H1 (cell line): ENCODE data around the gene GLIPR2. TPM values are rescaled to one million over a fixed set of nuclear protein-coding genes. Genes with fewer than 3 reads are reported as not detected.
A peak's percentile ranks its signal among the peaks of the same experiment; 100 is the strongest.

Source experiments
- CTCF ChIA-PET: fragments of 300-600 bp; sonication (Branson Sonifier 250); formaldehyde crosslinking; loops from one replicate; lab custom pipeline; 2021; ENCODE audit not compliant: partially characterized antibody; lab: Charles Lee
- POLR2A ChIA-PET: fragments of 300-600 bp; sonication (Branson Sonifier 250); formaldehyde crosslinking; loops from one replicate; lab custom pipeline; 2021; ENCODE audit warnings: inconsistent platforms; ENCODE audit not compliant: partially characterized antibody; lab: Charles Lee
- DNase-seq, 2 experiments: peaks; one replicate each; pipeline versions ENCODE4 v3.0.0 to v3.0.0-alpha.2; 2010 to 2022; ENCODE audit warnings: low spot score in 2 of 2, low read depth in 1 of 2, mixed read lengths in 1 of 2
- FAIRE-seq: peaks from 2 replicates; lab custom pipeline; 2011; peaks lifted over from hg19 to GRCh38; lab: Jason Lieb, UNC
- H2AFZ ChIP-seq: 2 replicates; pipeline ENCODE4 v1.8.1; 2012; ENCODE audit warnings: low read length, inconsistent platforms
- H2AK5ac ChIP-seq: 2 replicates; pipeline ENCODE4 v1.6.1; 2013; ENCODE audit warnings: low read depth, low read length
- H2BK120ac ChIP-seq: replicated peaks from 2 replicates; pipeline ENCODE3; 2013; ENCODE audit warnings: low read depth, low read length, inconsistent platforms
- H2BK12ac ChIP-seq: 2 replicates; pipeline ENCODE4 v1.6.1; 2013; ENCODE audit warnings: low read depth, low read length
- H2BK15ac ChIP-seq: 2 replicates; pipeline ENCODE4 v1.6.1; 2013; ENCODE audit warnings: low read length
- H2BK20ac ChIP-seq: 2 replicates; pipeline ENCODE4 v1.6.1; 2013; ENCODE audit warnings: low read length
- H2BK5ac ChIP-seq: 2 replicates; pipeline ENCODE4 v1.6.1; 2013; ENCODE audit warnings: low read depth, low read length
- H3K14ac ChIP-seq: 2 replicates; pipeline ENCODE4 v1.6.1; 2013; ENCODE audit warnings: inconsistent platforms; ENCODE audit not compliant: insufficient read length
- H3K18ac ChIP-seq: 2 replicates; pipeline ENCODE4 v1.6.1; 2013; ENCODE audit warnings: low read length; ENCODE audit errors: extremely low read depth
- H3K23ac ChIP-seq: 2 replicates; pipeline ENCODE4 v1.6.1; 2013; ENCODE audit warnings: inconsistent platforms; ENCODE audit not compliant: insufficient read length
- H3K23me2 ChIP-seq: 2 replicates; pipeline ENCODE4 v1.6.1; 2013; ENCODE audit warnings: low read depth, low read length
- H3K27ac ChIP-seq: 2 replicates; pipeline ENCODE4 v1.6.1; 2011; ENCODE audit warnings: low read depth, low read length, inconsistent platforms
- H3K27me3 ChIP-seq, 4 experiments: replicated peaks in 1 of 4; 1 replicate in 1 of 4; 2 replicates in 3 of 4; pipeline versions ENCODE4 v1.6.1 to v1.8.1; 2011 to 2013; ENCODE audit warnings: low read length in 3 of 4, mild to moderate bottlenecking in 3 of 4, inconsistent platforms in 2 of 4, mixed read lengths in 2 of 4, moderate library complexity in 1 of 4; ENCODE audit not compliant: control insufficient read depth in 3 of 4, insufficient read depth in 3 of 4; ENCODE audit errors: extremely low read depth in 1 of 4
- H3K36me3 ChIP-seq, 4 experiments: 2 replicates each; pipeline versions ENCODE4 v1.6.1 to v1.8.1; 2011 to 2013; ENCODE audit warnings: mild to moderate bottlenecking in 4 of 4, low read length in 3 of 4, moderate library complexity in 2 of 4, control low read depth in 1 of 4, inconsistent platforms in 1 of 4; ENCODE audit not compliant: insufficient read depth in 4 of 4, control insufficient read depth in 2 of 4
- H3K4ac ChIP-seq: replicated peaks from 2 replicates; pipeline ENCODE3; 2013; ENCODE audit warnings: low read length, low read depth, mixed read lengths, inconsistent platforms; ENCODE audit not compliant: insufficient read length
- H3K4me1 ChIP-seq, 4 experiments: replicated peaks in 1 of 4; 1 replicate in 1 of 4; 2 replicates in 3 of 4; pipeline versions ENCODE4 v1.6.1 to v1.8.1; 2011 to 2013; ENCODE audit warnings: low read length in 3 of 4, inconsistent platforms in 2 of 4, mixed read lengths in 1 of 4; ENCODE audit not compliant: insufficient read depth in 4 of 4, control insufficient read depth in 3 of 4
- H3K4me2 ChIP-seq, 2 experiments: 2 replicates each; pipeline versions ENCODE4 v1.6.1 to v1.8.1; 2011 to 2013; ENCODE audit warnings: low read depth in 2 of 2, low read length in 2 of 2, control low read depth in 1 of 2, inconsistent platforms in 1 of 2, mild to moderate bottlenecking in 1 of 2; ENCODE audit not compliant: insufficient read depth in 1 of 2
- H3K4me3 ChIP-seq, 4 experiments: fragments of 200-600, 300-600 bp in 1 of 4; sonication (generic), shearing (Covaris generic), sonication (Bioruptor Twin) in 1 of 4; 2 replicates each; pipeline versions ENCODE4 v1.5.1 to v1.8.1; 2011 to 2016; ENCODE audit warnings: low read length in 4 of 4, low read depth in 3 of 4, control low read depth in 2 of 4, inconsistent platforms in 2 of 4, mild to moderate bottlenecking in 2 of 4, mixed read lengths in 1 of 4, moderate library complexity in 1 of 4; ENCODE audit not compliant: insufficient read depth in 2 of 4; ENCODE audit errors: extremely low read depth in 1 of 4
- H3K56ac ChIP-seq: replicated peaks from 2 replicates; pipeline ENCODE3; 2013; ENCODE audit warnings: low read depth, mild to moderate bottlenecking, mixed read lengths, low read length, inconsistent platforms; ENCODE audit not compliant: insufficient read length
- H3K79me1 ChIP-seq: 2 replicates; pipeline ENCODE4 v1.6.1; 2013; ENCODE audit warnings: low read depth, low read length, control low read depth
- H3K79me2 ChIP-seq, 2 experiments: 2 replicates each; pipeline versions ENCODE4 v1.6.1 to v1.8.1; 2012 to 2013; ENCODE audit warnings: low read length in 2 of 2, mild to moderate bottlenecking in 2 of 2, inconsistent platforms in 1 of 2; ENCODE audit not compliant: insufficient read depth in 2 of 2, control insufficient read depth in 1 of 2
- H3K9ac ChIP-seq, 4 experiments: replicated peaks in 1 of 4; 1 replicate in 1 of 4; 2 replicates in 3 of 4; pipeline versions ENCODE4 v1.6.1 to v1.8.1; 2011 to 2013; ENCODE audit warnings: low read depth in 3 of 4, low read length in 3 of 4, control low read depth in 2 of 4, mild to moderate bottlenecking in 2 of 4, moderate library complexity in 2 of 4, inconsistent platforms in 1 of 4; ENCODE audit errors: extremely low read depth in 1 of 4
- H3K9me3 ChIP-seq, 2 experiments: 2 replicates each; pipeline versions ENCODE4 v1.6.1 to v1.8.1; 2012 to 2013; ENCODE audit warnings: mild to moderate bottlenecking in 2 of 2, moderate library complexity in 2 of 2, control low read depth in 1 of 2, inconsistent platforms in 1 of 2, low read depth in 1 of 2, low read length in 1 of 2, mixed read lengths in 1 of 2; ENCODE audit not compliant: insufficient read depth in 2 of 2
- H4K20me1 ChIP-seq, 2 experiments: replicated peaks in 1 of 2; 2 replicates each; pipeline versions ENCODE3 to v1.8.1; 2011 to 2013; ENCODE audit warnings: inconsistent platforms in 2 of 2, low read length in 2 of 2, mild to moderate bottlenecking in 1 of 2; ENCODE audit not compliant: insufficient read depth in 2 of 2, control insufficient read depth in 1 of 2
- H4K5ac ChIP-seq: 2 replicates; pipeline ENCODE4 v1.6.1; 2013; ENCODE audit warnings: low read length, low read depth, mixed read lengths, inconsistent platforms; ENCODE audit not compliant: insufficient read length
- H4K8ac ChIP-seq: 2 replicates; pipeline ENCODE4 v1.8.0; 2013; ENCODE audit warnings: mild to moderate bottlenecking, moderate library complexity, low read length, inconsistent platforms; ENCODE audit not compliant: insufficient read depth; ENCODE audit errors: extremely low read depth
- H4K91ac ChIP-seq: replicated peaks from 2 replicates; pipeline ENCODE3; 2013; ENCODE audit warnings: low read length, mixed read lengths, inconsistent platforms; ENCODE audit not compliant: insufficient read length
- TEAD4 ChIP-seq: IDR thresholded peaks from 2 replicates; pipeline ENCODE4 v1.6.1; 2012; ENCODE audit warnings: low read depth, low read length, inconsistent platforms, mixed read lengths
- WGBS, 2 experiments: shearing (Covaris generic) in 1 of 2; methylation state at CpG; one replicate each; pipeline versions ENCODE4 v1.1.6 to v1.1.7; 2013 to 2015; ENCODE audit warnings: low lambda C conversion rate in 2 of 2, mixed read lengths in 2 of 2, inconsistent platforms in 1 of 2, low coverage in 1 of 2, missing lambda C conversion rate in 1 of 2; ENCODE audit not compliant: insufficient replicate concordance in 2 of 2, insufficient coverage in 1 of 2, insufficient read length in 1 of 2; ENCODE audit errors: extremely low coverage in 1 of 2, missing lambda C conversion rate in 1 of 2; 5-methylcytosine and 5-hydroxymethylcytosine counted together
- polyA plus RNA-seq, 7 experiments: library from polyadenylated mRNA; depleted of rRNA in 3 of 7; stranded (reverse) in 5 of 7; unstranded in 2 of 7; fragments of >200 nt in 5 of 7; fragments of 200-250 nt in 2 of 7; gene quantifications; 1 replicate in 5 of 7; 2 replicates in 1 of 7; 4 replicates in 1 of 7; pipeline versions ENCODE4 v1.2.1 to v1.2.3, GENCODE V29; 2011 to 2013; ENCODE audit warnings: missing spikeins in 2 of 7, mixed read lengths in 2 of 7
- total RNA-seq: library from RNA; stranded (reverse); fragmentation: NEBNext Ultra II Directional; extraction: Animal tissue kit (Norgen Biotek cat#: 25700); gene quantifications from 2 replicates; pipeline ENCODE4 v1.2.1, GENCODE V29; 2021

GLIPR2 gene
- total and polyA plus RNA-seq, 2 of the 8 experiments (the other 6 are each of a cell fraction or from before 2014, with no cell fraction given), result 7.9 to 12.0 TPM

GRCh38 chr9:36170531-36170930 lies 34.0 kb downstream of the GLIPR2 start:
- CTCF ChIA-PET, result interaction anchor here (1.2 to 10.2 kb wide), 4 partner anchors 8 to 216 kb away, joined by 3 to 153 read pairs (median 13); no protein-coding TSS in a partner anchor
- peaks cover 2% of the 10 kb centered on the region; the same call in 1 of the 2 replicates for H3K23me2 ChIP-seq

More at GRCh38 chr9:36170531-36170930, 34.0 kb downstream of the GLIPR2 start:
- Histone ChIP-seq H2BK20ac (no peak overlapping the region), H3K56ac (no peak overlapping the region), H4K20me1 (no peaks in the 10 kb centered on the region), H3K23ac (no peak overlapping the region), H3K14ac (no peak overlapping the region), H3K4me2 (no peak overlapping the region), H3K79me2 (no peaks in the 10 kb centered on the region), H3K18ac (no peak overlapping the region), H3K4ac (no peak overlapping the region), H4K5ac (no peak overlapping the region), H4K8ac (no peak overlapping the region), H2BK15ac (no peak overlapping the region), H3K27ac (no peak overlapping the region), H2BK120ac (no peak overlapping the region), H3K4me3 (no peak overlapping the region), H3K79me1 (no peaks in the 10 kb centered on the region), H3K36me3 (no peaks in the 10 kb centered on the region), H2AFZ (no peak overlapping the region), H2AK5ac (no peak overlapping the region), H3K9ac (no peak overlapping the region), H3K4me1 (no peaks in the 10 kb centered on the region; a peak in 1 of 7 replicates), H3K27me3 (no peaks in the 10 kb centered on the region), H3K9me3 (no peaks in the 10 kb centered on the region), H2BK5ac (no peak overlapping the region), H2BK12ac (peak overlapping the region; percentile 50; the same call in 1 of the 2 replicates), H4K91ac (no peak overlapping the region)
- no peak for DNase-seq
- WGBS, 2 experiments, result 91% methylated on average over 13 of the region's 13 CpGs; no CpG with 5 or more reads in 1 of the 2 experiments
- no peak for FAIRE-seq
- TF ChIP-seq TEAD4, result no peak
- POLR2A ChIA-PET, result no interaction called here
